Measurements from ENCODE around the gene HSP90AB1. TPM values are rescaled to one million over a fixed set of nuclear protein-coding genes. Genes with fewer than 3 reads are reported as not detected.

Gene HSP90AB1
- total RNA-seq, 1 donor from 2014 or later = 630 TPM

Other genes with a start within 250 kb of the HSP90AB1 start
- 36.7 TPM for gene MRPL14, start 119.6 kb upstream of the HSP90AB1 start, total RNA-seq
- gene TMEM63B, start 119.5 kb upstream of the HSP90AB1 start, total RNA-seq = 24.3 TPM
- 2.4 TPM for gene CAPN11, start 88.3 kb upstream of the HSP90AB1 start, total RNA-seq
- gene MYMX, start 30.2 kb upstream of the HSP90AB1 start, total RNA-seq = 11.6 TPM
- 205 TPM for gene SLC29A1, start 23.5 kb upstream of the HSP90AB1 start, total RNA-seq
- 27.4 TPM for gene SLC35B2, start 10.4 kb downstream of the HSP90AB1 start, total RNA-seq
- gene NFKBIE, start 18.4 kb downstream of the HSP90AB1 start, total RNA-seq = 6.6 TPM
- gene TMEM151B, start 23.3 kb downstream of the HSP90AB1 start, total RNA-seq = not detected
- gene AARS2, start 66.2 kb downstream of the HSP90AB1 start, total RNA-seq = 8.1 TPM
- gene SPATS1, start 95.5 kb downstream of the HSP90AB1 start, total RNA-seq = not detected
- 16.8 TPM for gene CDC5L, start 140.6 kb downstream of the HSP90AB1 start, total RNA-seq